RWPE1 (cell line): ENCODE results near the gene DPYSL4.

Experiments
- CTCF ChIA-PET: fragments of 350-600 bp; sonication (Branson Sonifier 250); formaldehyde crosslinking; extraction: SDS; loops from one replicate; lab custom pipeline; 2021; lab: Yijun Ruan, JAX
- POLR2A ChIA-PET: fragments of 400-600 bp; formaldehyde crosslinking; extraction: SDS; loops from one replicate; lab custom pipeline; 2020; ENCODE audit warnings: antibody characterized with exemption; ENCODE audit not compliant: low non-redundant PET; lab: Yijun Ruan, JAX
- DNase-seq: peaks from one replicate; pipeline ENCODE4 v3.0.0; 2012; ENCODE audit warnings: low spot score
- H3K27ac ChIP-seq: fragments of 450-650 bp; 2 replicates; pipeline ENCODE4 v1.5.1; 2017
- TF ChIP-seq, protein P1 (sequence below): fragments of 450-650 bp; conservative IDR thresholded peaks from 2 replicates; pipeline ENCODE4 v1.5.1; 2017; ENCODE audit warnings: low read depth, mild to moderate bottlenecking

DPYSL4 gene

DNA sequence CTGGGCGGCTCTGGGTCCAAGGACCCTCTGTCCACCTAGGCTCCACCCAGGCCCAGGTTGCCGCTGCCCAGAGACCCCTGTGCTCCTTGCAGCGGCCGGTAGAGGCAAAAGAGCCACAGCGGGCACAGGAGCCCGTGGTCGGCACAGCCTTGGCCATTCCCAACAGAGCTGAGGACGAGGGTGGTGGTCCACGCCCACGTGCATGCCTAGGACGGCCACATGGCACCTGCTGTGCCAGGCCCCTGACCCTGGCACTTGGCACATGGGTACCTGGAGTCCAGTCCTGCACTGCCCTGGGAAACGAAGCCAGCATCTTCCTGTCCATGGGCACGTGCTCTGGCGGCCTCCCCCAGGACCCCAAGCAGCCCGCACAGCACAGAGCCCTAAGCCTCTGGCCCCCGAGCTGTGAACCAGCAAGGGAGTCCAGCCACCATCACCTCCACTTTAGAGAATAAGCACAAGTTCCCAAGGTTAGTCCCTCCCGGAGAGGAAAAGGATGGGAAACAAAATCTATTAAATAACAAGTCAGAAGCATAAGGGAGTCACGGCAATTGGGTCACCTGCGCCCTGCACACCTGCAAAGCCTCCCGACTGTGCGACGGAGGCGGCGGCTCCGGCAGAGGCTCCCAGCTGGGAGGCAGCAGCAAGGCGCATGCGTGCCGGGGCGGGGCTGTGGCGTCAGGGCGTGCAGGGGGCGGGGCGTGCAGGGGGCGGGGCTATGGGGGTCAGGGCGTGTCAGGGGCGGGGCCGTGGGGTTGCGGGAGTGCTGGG, 61.9 kb downstream of the DPYSL4 start:
- POLR2A ChIA-PET = no interaction called here
- DNase-seq = peak; percentile 94
- CTCF ChIA-PET = interaction anchor here (1.6 kb wide), 1 partner anchor 112 kb away, joined by 4 read pairs; no protein-coding TSS in a partner anchor
- TF ChIP-seq, protein P1, sequence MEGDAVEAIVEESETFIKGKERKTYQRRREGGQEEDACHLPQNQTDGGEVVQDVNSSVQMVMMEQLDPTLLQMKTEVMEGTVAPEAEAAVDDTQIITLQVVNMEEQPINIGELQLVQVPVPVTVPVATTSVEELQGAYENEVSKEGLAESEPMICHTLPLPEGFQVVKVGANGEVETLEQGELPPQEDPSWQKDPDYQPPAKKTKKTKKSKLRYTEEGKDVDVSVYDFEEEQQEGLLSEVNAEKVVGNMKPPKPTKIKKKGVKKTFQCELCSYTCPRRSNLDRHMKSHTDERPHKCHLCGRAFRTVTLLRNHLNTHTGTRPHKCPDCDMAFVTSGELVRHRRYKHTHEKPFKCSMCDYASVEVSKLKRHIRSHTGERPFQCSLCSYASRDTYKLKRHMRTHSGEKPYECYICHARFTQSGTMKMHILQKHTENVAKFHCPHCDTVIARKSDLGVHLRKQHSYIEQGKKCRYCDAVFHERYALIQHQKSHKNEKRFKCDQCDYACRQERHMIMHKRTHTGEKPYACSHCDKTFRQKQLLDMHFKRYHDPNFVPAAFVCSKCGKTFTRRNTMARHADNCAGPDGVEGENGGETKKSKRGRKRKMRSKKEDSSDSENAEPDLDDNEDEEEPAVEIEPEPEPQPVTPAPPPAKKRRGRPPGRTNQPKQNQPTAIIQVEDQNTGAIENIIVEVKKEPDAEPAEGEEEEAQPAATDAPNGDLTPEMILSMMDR = no peak
- no peak overlapping the region for H3K27ac ChIP-seq

- POLR2A ChIA-PET = no interaction called here
- TF ChIP-seq, protein P1 = no peak
- CTCF ChIA-PET = interaction anchor here (0.7 to 1.6 kb wide), 2 partner anchors 51 to 111 kb away, joined by 3 to 4 read pairs; no protein-coding TSS in a partner anchor
- H3K27ac ChIP-seq = no peak overlapping the region
- no peak for DNase-seq
Observed at GRCh38 chr10:132249226-132249724, 62.5 kb downstream of the DPYSL4 start.

DNA sequence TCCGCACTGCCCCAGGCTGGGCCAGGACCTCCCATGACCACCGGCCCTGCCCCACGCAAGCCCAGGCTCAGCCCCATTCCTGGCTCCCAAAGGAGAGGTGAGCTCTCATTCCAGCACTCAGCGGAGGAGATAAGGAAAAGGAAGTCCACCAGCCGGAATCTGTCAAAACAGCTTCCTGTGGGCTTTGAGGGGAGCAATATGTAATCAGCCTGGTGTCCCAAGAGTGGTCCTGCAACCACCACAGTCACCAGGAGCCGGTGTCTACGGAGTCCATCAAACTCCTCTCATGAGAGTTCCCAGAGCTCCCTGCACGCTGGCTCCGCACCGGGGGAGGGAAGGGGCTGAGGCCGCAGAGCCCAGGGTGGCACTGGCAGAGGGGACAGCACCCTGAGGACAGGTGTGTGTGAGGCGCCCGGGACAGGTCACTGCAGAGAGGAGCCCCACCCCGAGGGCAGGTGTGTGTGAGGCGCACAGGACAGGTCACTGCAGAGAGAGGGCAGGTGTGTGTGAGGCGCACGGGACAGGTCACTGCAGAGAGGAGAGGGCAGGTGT, 63.2 kb downstream of the DPYSL4 start:
- DNase-seq = no peak
- H3K27ac ChIP-seq = no peak overlapping the region
- TF ChIP-seq, protein P1 = no peak
- ChIA-PET CTCF (interaction anchor here (0.7 kb wide), 1 partner anchor 51 kb away, joined by 3 read pairs; no protein-coding TSS in a partner anchor), POLR2A (no interaction called here)

GRCh38 chr10:132250481-132251475, 64.0 kb downstream of the DPYSL4 start:
- H3K27ac ChIP-seq = no peak overlapping the region
- TF ChIP-seq, protein P1 = no peak
- DNase-seq = no peak
- ChIA-PET CTCF (no interaction called here), POLR2A (no interaction called here)

DNA sequence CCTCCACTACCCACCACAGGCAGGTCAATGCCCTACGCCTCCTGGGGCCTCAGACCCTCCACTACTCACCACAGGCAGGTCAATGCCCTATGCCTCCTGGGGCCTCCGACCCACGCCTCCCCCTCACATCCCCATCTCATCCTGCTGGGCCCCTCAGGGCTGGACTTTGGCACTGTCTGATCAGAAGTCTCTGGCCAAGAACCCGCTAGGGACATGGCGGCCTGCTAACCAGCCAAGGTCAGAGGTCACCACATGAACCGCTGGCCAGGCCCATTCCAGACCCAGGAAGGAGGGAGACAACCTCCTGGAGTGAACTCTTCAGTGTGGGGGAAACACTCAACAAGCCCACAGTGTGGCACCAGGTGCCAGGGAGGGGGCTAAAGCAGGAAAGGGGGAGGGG, 65.2 kb downstream of the DPYSL4 start:
- CTCF ChIA-PET = no interaction called here
- no peak overlapping the region for H3K27ac ChIP-seq
- DNase-seq = no peak
- POLR2A ChIA-PET = no interaction called here
- TF ChIP-seq, protein P1 = no peak

GRCh38 chr10:132252412-132252811, 65.7 kb downstream of the DPYSL4 start:
- TF ChIP-seq, protein P1 = no peak
- H3K27ac ChIP-seq = no peak overlapping the region
- ChIA-PET CTCF (no interaction called here), POLR2A (no interaction called here)
- DNase-seq = no peak
